ENCODE measurements around the gene CD2BP2. TPM values are rescaled to one million over a fixed set of nuclear protein-coding genes. Genes with fewer than 3 reads are reported as not detected.

CD2BP2 gene
- total RNA-seq, 1 experiment from 2014 or later, result 65.8 TPM

GRCh38 chr16:30372038-30372712, 17.1 kb upstream of the CD2BP2 start:
- BruUV-seq (replicated peaks), result no TSS peak
- peaks cover 14% of the 10 kb centered on the region for H3K27me3 Mint-ChIP-seq (ENCODE audit: unreplicated experiment)
- CTCF ChIA-PET, result interaction anchor here (0.5 to 2.2 kb wide), 3 partner anchors 37 to 237 kb away, joined by 3 to 21 read pairs (median 5); no protein-coding TSS in a partner anchor
- H3K36me3 Mint-ChIP-seq (ENCODE audit: insufficient read depth, unreplicated experiment), result peaks cover 48% of the 10 kb centered on the region
- H3K4me1 Mint-ChIP-seq (ENCODE audit: low read depth, unreplicated experiment), result peaks cover 40% of the 10 kb centered on the region
- intact Hi-C loops (cut with micrococcal nuclease; ENCODE audit: unreplicated experiment), result no loop called here
- no peaks in the 10 kb centered on the region for H3K9me3 Mint-ChIP-seq (ENCODE audit: low read depth, unreplicated experiment)
- no peak for DNase-seq
- peak overlapping the region; percentile 99 for H3K27ac Mint-ChIP-seq (ENCODE audit: unreplicated experiment)
- H3K4me3 Mint-ChIP-seq (ENCODE audit: low read depth, unreplicated experiment), result peak overlapping the region; percentile 86
- no peak for TF ChIP-seq CTCF (IDR thresholded peaks at IDR 0.05; ENCODE audit: unreplicated experiment)

GRCh38 chr16:30371248-30371816, 16.2 kb upstream of the CD2BP2 start:
- H3K27ac Mint-ChIP-seq (ENCODE audit: unreplicated experiment), result peak overlapping the region; percentile 99
- H3K36me3 Mint-ChIP-seq (ENCODE audit: insufficient read depth, unreplicated experiment), result peaks cover 48% of the 10 kb centered on the region
- peak overlapping the region; percentile 86 for H3K4me3 Mint-ChIP-seq (ENCODE audit: low read depth, unreplicated experiment)
- intact Hi-C loops (cut with micrococcal nuclease; ENCODE audit: unreplicated experiment), result loop anchor here (2.0 kb wide), 1 partner anchor 17 kb away; the partner anchor contains the start of gene CD2BP2
- H3K9me3 Mint-ChIP-seq (ENCODE audit: low read depth, unreplicated experiment), result no peaks in the 10 kb centered on the region
- no peak for TF ChIP-seq CTCF (IDR thresholded peaks at IDR 0.05; ENCODE audit: unreplicated experiment)
- H3K4me1 Mint-ChIP-seq (ENCODE audit: low read depth, unreplicated experiment), result peaks cover 44% of the 10 kb centered on the region
- CTCF ChIA-PET, result interaction anchor here (0.5 to 2.2 kb wide), 13 partner anchors 12 to 306 kb away, joined by 3 to 21 read pairs (median 4); partner anchors contain the start of genes ALDOA, CD2BP2, DCTPP1 and ZNF48
- peaks cover 14% of the 10 kb centered on the region for H3K27me3 Mint-ChIP-seq (ENCODE audit: unreplicated experiment)
- TSS peak; percentile 96 for BruUV-seq (replicated peaks)
- DNase-seq, result no peak

GRCh38 chr16:30370456-30371247, 15.5 kb upstream of the CD2BP2 start, which contains the start of gene TBC1D10B:
TSS of gene TBC1D10B (minus strand) at chr16:30370494. CDS start at chr16:30370183, 311 bp downstream.
- peak; percentile 99 for DNase-seq
- no TSS peak for BruUV-seq (replicated peaks)
- H3K4me1 Mint-ChIP-seq (ENCODE audit: low read depth, unreplicated experiment), result peaks cover 44% of the 10 kb centered on the region
- peak within 1 kb of the TSS; percentile 86 for H3K4me3 Mint-ChIP-seq (ENCODE audit: low read depth, unreplicated experiment)
- CTCF ChIA-PET, result interaction anchor here (0.7 to 2.2 kb wide), 17 partner anchors 8 to 305 kb away, joined by 3 to 21 read pairs (median 4); partner anchors contain the start of genes ALDOA, CD2BP2, DCTPP1 and ZNF48
- no peak for TF ChIP-seq CTCF (IDR thresholded peaks at IDR 0.05; ENCODE audit: unreplicated experiment)
- intact Hi-C loops (cut with micrococcal nuclease; ENCODE audit: unreplicated experiment), result loop anchor here (2.0 kb wide), 1 partner anchor 16 kb away; the partner anchor contains the start of gene CD2BP2
- H3K27me3 Mint-ChIP-seq (ENCODE audit: unreplicated experiment), result peaks cover 14% of the 10 kb centered on the region
- H3K36me3 Mint-ChIP-seq (ENCODE audit: insufficient read depth, unreplicated experiment), result peaks cover 48% of the 10 kb centered on the region
- H3K9me3 Mint-ChIP-seq (ENCODE audit: low read depth, unreplicated experiment), result no peaks in the 10 kb centered on the region
- peak within 1 kb of the TSS; percentile 99 for H3K27ac Mint-ChIP-seq (ENCODE audit: unreplicated experiment)

GRCh38 chr16:30369938-30370455, 14.9 kb upstream of the CD2BP2 start:
- Mint-ChIP-seq H3K36me3 (ENCODE audit: insufficient read depth, unreplicated experiment) (peaks cover 48% of the 10 kb centered on the region), H3K4me3 (ENCODE audit: low read depth, unreplicated experiment) (peak overlapping the region; percentile 86), H3K9me3 (ENCODE audit: low read depth, unreplicated experiment) (no peaks in the 10 kb centered on the region), H3K27me3 (ENCODE audit: unreplicated experiment) (peaks cover 14% of the 10 kb centered on the region), H3K4me1 (ENCODE audit: low read depth, unreplicated experiment) (peaks cover 44% of the 10 kb centered on the region), H3K27ac (ENCODE audit: unreplicated experiment) (peak overlapping the region; percentile 99)
- intact Hi-C loops (cut with micrococcal nuclease; ENCODE audit: unreplicated experiment), result loop anchor here (2.0 kb wide), 1 partner anchor 15 kb away; the partner anchor contains the start of gene CD2BP2
- no peak for DNase-seq
- no TSS peak for BruUV-seq (replicated peaks)
- no peak for TF ChIP-seq CTCF (IDR thresholded peaks at IDR 0.05; ENCODE audit: unreplicated experiment)
- CTCF ChIA-PET, result interaction anchor here (0.9 to 2.2 kb wide), 9 partner anchors 8 to 39 kb away, joined by 3 to 21 read pairs (median 4); partner anchors contain the start of genes ZNF48 and ZNF771
